ENCODE results near the gene PKD2L1. TPM values are rescaled to one million over a fixed set of nuclear protein-coding genes. Genes with fewer than 3 reads are reported as not detected.

Gene PKD2L1
- total RNA-seq, 1 donor from 2014 or later, result not detected

DNA sequence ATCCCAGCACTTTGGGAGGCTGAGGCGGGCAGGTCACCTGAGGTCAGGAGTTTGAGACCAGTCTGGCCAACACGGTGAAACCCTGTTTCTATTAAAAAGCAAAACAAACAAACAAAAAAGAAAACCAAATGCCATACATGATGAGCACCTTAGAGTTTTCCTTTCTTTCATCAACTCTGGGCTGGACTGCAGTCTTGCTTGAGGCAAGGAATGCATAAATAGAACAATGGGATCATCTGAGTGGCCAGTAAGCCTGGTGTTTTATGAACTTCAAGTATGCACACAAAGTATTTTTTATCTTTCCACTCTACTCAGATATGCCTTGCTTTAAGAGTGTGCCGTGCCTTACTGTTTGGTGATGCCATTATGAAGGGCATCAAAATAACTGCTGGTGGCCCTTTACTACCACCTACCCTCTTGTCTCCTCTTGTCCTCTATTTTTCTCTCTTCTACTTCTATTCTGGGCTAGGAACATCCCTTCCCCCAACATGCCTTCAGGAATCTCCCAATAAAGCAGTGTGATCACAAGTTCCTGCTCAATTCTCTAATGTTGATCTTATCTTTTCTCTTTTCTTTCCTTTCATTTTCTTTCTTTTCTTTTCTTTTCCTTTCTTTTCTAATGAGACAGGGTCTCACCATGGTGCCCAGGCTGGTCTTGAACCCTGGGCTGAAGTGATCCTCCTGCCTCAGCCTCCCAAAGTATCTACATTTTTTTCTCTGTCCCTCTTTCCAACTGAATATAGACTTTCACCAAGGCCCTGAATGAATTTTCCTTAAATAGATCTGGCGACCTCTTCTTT lies 27.2 kb upstream of the PKD2L1 start:
- TF ChIP-seq, protein P1, sequence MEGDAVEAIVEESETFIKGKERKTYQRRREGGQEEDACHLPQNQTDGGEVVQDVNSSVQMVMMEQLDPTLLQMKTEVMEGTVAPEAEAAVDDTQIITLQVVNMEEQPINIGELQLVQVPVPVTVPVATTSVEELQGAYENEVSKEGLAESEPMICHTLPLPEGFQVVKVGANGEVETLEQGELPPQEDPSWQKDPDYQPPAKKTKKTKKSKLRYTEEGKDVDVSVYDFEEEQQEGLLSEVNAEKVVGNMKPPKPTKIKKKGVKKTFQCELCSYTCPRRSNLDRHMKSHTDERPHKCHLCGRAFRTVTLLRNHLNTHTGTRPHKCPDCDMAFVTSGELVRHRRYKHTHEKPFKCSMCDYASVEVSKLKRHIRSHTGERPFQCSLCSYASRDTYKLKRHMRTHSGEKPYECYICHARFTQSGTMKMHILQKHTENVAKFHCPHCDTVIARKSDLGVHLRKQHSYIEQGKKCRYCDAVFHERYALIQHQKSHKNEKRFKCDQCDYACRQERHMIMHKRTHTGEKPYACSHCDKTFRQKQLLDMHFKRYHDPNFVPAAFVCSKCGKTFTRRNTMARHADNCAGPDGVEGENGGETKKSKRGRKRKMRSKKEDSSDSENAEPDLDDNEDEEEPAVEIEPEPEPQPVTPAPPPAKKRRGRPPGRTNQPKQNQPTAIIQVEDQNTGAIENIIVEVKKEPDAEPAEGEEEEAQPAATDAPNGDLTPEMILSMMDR (conservative IDR thresholded peaks at IDR 0.05), result no peak
- DNase-seq (ENCODE audit: extremely low spot score, unreplicated experiment), result no peak
- no peaks in the 10 kb centered on the region for H3K9me3 Mint-ChIP-seq
- peaks cover 55% of the 10 kb centered on the region for H3K36me3 Mint-ChIP-seq
- H3K27me3 Mint-ChIP-seq, result no peaks in the 10 kb centered on the region
- H3K27ac Mint-ChIP-seq, result no peak overlapping the region
- H3K4me1 Mint-ChIP-seq (ENCODE audit: unreplicated experiment), result peaks cover 28% of the 10 kb centered on the region
- no peak overlapping the region for H3K4me3 Mint-ChIP-seq

DNA sequence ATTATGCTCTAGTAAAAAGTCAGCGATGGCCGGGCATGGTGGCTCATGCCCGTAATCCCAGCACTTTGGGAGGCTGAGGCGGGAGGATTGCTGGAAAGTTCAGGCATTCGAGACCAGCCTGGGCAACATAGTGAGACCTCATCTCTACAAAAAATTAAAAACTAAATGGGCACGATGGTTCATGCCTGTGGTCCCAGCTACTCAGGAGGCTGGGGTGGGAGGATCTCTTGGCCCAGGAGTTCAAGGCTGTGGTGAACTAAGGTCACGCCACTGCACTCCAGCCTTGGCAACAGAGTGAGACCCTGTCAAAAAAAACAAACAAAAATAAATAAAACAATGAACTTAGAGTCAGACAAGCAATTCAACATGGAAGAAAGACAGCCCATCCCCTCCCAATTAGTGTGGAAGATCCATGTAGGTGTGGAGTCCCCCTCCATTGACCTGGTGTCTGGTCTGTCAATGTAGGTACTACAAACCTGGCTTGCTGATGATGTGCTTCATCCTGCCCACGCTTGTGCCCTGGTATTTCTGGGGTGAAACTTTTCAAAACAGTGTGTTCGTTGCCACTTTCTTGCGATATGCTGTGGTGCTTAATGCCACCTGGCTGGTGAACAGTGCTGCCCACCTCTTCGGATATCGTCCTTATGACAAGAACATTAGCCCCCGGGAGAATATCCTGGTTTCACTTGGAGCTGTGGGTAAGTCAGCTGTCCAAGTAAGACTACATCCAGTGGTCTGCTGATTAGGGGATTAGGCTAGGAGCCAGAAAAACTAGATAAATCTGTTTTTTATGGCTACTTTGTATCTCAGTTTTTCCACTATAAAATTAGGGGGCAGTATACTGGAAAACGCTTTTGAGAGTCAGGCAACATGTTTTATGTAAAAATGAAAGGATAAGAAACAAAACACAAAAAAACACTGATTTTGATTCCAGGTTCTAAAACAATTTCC lies 26.3 kb upstream of the PKD2L1 start:
- Mint-ChIP-seq H3K4me3 (no peak overlapping the region), H3K36me3 (peaks cover 62% of the 10 kb centered on the region), H3K9me3 (no peaks in the 10 kb centered on the region), H3K27ac (no peak overlapping the region), H3K4me1 (ENCODE audit: unreplicated experiment) (peaks cover 33% of the 10 kb centered on the region), H3K27me3 (no peaks in the 10 kb centered on the region)
- TF ChIP-seq, protein P1 (conservative IDR thresholded peaks at IDR 0.05), result no peak
- DNase-seq (ENCODE audit: extremely low spot score, unreplicated experiment), result no peak

DNA sequence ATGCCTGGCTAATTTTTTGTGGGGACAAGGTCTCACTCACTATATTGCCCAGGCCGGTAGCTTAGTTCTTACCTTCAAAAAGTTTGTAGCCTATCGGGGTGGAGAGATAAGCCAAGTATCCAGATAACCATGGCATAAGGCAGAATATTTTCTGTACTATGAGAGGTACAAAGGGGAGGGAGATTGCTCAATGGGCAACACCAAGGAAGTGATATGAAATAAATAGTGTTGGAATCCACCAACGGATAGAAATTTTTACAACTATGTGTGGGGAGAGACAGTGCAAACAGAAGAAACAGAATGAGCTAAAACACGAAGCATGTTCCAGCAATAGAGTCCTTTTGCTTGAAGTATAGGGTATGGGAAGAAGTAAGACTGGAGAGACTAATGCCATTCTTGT lies 25.1 kb upstream of the PKD2L1 start:
- Mint-ChIP-seq H3K27ac (no peak overlapping the region), H3K36me3 (peaks cover 63% of the 10 kb centered on the region), H3K27me3 (no peaks in the 10 kb centered on the region), H3K4me3 (no peak overlapping the region), H3K4me1 (ENCODE audit: unreplicated experiment) (peaks cover 45% of the 10 kb centered on the region), H3K9me3 (no peaks in the 10 kb centered on the region)
- TF ChIP-seq, protein P1 (conservative IDR thresholded peaks at IDR 0.05), result no peak
- DNase-seq (ENCODE audit: extremely low spot score, unreplicated experiment), result no peak

DNA sequence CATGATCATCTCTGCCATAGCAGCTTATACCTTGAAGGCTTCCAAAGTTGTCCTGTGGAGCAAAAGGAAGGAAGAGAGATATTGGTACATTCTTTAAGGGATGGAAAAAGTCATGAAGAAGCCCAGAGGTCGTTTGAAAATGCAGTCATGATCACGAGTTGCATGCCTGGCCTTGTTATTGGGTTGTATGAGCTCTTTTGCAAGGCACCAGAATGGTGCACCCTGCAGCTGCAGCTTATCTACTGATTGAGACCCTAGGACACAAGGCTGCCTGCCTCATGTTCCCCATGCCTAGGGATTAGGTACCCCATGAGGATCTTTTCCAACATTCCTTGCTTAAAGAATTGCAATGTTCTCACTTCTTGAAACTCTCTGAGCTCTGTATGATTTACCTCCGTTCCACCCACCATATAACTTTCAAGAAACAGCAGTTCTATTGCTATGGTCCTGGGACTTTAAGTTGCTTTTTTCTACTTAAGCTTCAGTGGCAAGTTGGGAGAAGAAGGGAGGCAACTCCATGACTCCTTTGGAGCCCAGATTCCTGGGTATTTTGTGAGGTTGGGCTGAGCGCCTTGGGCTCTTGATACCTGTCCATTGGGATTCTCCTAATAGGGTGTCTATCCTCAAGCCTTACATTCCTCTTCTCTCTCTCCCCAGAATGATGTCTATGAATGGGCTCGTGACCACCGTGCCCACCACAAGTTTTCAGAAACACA lies 23.9 kb upstream of the PKD2L1 start:
- H3K36me3 Mint-ChIP-seq, result peaks cover 66% of the 10 kb centered on the region
- no peak for DNase-seq (ENCODE audit: extremely low spot score, unreplicated experiment)
- H3K4me3 Mint-ChIP-seq, result no peak overlapping the region
- TF ChIP-seq, protein P1 (conservative IDR thresholded peaks at IDR 0.05), result no peak
- H3K27ac Mint-ChIP-seq, result no peak overlapping the region
- H3K9me3 Mint-ChIP-seq, result no peaks in the 10 kb centered on the region
- H3K4me1 Mint-ChIP-seq (ENCODE audit: unreplicated experiment), result peaks cover 45% of the 10 kb centered on the region
- H3K27me3 Mint-ChIP-seq, result no peaks in the 10 kb centered on the region

DNA sequence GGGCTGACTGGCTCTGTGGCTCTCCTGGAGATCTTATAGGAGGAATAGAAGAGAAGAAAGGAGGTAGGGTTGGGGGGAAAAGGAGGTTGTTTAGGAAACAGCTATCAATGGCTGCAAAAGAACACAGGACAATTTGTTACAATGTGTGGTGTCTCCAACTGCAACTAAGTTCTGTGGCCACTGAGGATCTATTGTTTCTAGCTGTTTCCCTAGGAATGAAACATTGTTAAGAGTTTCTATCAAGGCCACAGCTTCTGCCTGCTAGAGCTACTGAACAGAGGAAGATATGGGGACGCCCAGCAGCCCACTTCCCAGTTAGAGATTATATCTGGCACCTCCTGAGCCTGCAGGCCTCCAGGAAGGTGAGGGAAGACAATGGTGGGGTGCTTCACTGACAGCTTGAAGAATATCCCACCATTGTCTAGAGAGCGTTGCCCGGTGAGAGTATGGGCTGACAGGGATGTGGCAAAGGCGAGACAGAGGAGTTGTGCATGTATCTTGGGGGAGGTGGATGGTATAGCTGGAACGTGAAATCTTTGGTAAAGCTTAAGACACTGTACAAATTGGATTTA lies 21.0 kb upstream of the PKD2L1 start:
- no peak for DNase-seq (ENCODE audit: extremely low spot score, unreplicated experiment)
- TF ChIP-seq, protein P1 (conservative IDR thresholded peaks at IDR 0.05), result no peak
- Mint-ChIP-seq H3K27me3 (no peaks in the 10 kb centered on the region), H3K4me1 (ENCODE audit: unreplicated experiment) (peaks cover 44% of the 10 kb centered on the region), H3K9me3 (no peaks in the 10 kb centered on the region), H3K4me3 (peak overlapping the region; percentile 97), H3K36me3 (peaks cover 60% of the 10 kb centered on the region), H3K27ac (peak overlapping the region; percentile 15)
